Upper lobe of left lung (tissue), 6 donors: Measurements from ENCODE around the gene DRAXIN. TPM values are rescaled to one million over a fixed set of nuclear protein-coding genes. Genes with fewer than 3 reads are reported as not detected.

Experiments used
- ATAC-seq, 2 donors: fragments of 200-7000 bp; cut with Tn5 transposase; one replicate each; pipeline ENCODE4 v1.9.1; 2022; ENCODE audit warnings: mild to moderate bottlenecking in 2 of 2, moderate library complexity in 2 of 2; ENCODE audit not compliant: low FRiP score in 2 of 2
- DNase-seq, 2 donors: peaks; one replicate each; pipeline ENCODE4 v3.0.0-alpha.2; 2019 to 2020
- H3K27ac ChIP-seq, 4 donors: fragments of 200-600 bp; sonication (generic); one replicate each; pipeline ENCODE4 v1.5.1; 2016 to 2019
- H3K27me3 ChIP-seq, 4 donors: fragments of 200-600 bp; sonication (generic); one replicate each; pipeline ENCODE4 v1.5.1; 2017 to 2019
- H3K36me3 ChIP-seq, 4 donors: fragments of 200-600 bp; sonication (generic); one replicate each; pipeline ENCODE4 v1.5.1; 2016 to 2019
- H3K4me1 ChIP-seq, 4 donors: fragments of 200-600 bp; sonication (generic); one replicate each; pipeline ENCODE4 v1.5.1; 2018 to 2019
- H3K4me3 ChIP-seq, 4 donors: fragments of 200-600 bp; sonication (generic); one replicate each; pipeline ENCODE4 v1.5.1; 2017 to 2019; ENCODE audit warnings: mild to moderate bottlenecking in 2 of 4, moderate library complexity in 1 of 4
- H3K9me3 ChIP-seq, 4 donors: fragments of 200-600 bp; sonication (generic); one replicate each; pipeline ENCODE4 v1.5.1; 2018 to 2019
- EP300 ChIP-seq, 4 donors: sonication (generic); formaldehyde crosslinking; IDR thresholded peaks; one replicate each; pipeline ENCODE4 v1.5.1; 2017; ENCODE audit warnings: antibody characterized with exemption in 4 of 4, control low read depth in 2 of 4
- POLR2A ChIP-seq, 4 donors: fragments of 450-650 bp; IDR thresholded peaks; one replicate each; pipeline ENCODE4 v1.5.1; 2016 to 2017; ENCODE audit warnings: antibody characterized with exemption in 4 of 4, mild to moderate bottlenecking in 2 of 4
- POLR2AphosphoS5 ChIP-seq, 2 donors: sonication (generic); formaldehyde crosslinking; IDR thresholded peaks; one replicate each; pipeline ENCODE4 v1.5.1; 2017; ENCODE audit warnings: antibody characterized with exemption in 2 of 2
- WGBS, 2 donors: methylation state at CpG; one replicate each; pipeline ENCODE4 v1.1.5; 2017 to 2018; 5-methylcytosine and 5-hydroxymethylcytosine counted together
- total RNA-seq, 6 donors: library from RNA; depleted of rRNA in 4 of 6; stranded (reverse); fragments of >200 nt in 4 of 6; gene quantifications; one replicate each; pipeline versions ENCODE4 v1.1.0 to v1.2.1, GENCODE V29; 2016 to 2021
- TF ChIP-seq, protein P1 (sequence below), 6 experiments: fragments of 450-650 bp in 4 of 6; fragments of 200-600 bp in 2 of 6; sonication (generic) in 2 of 6; IDR thresholded peaks; one replicate each; pipeline ENCODE4 v1.5.1; 2016 to 2019; ENCODE audit warnings: antibody characterized with exemption in 6 of 6
- donor health status: DM: no; HTN: no; CAD: no; lungs with moderate emphysema.
- donor health status: DM: no; HTN: yes; CAD: no; lungs with severe emphysema.

The DRAXIN gene
- total RNA-seq, 6 donors from 2014 or later = 0.11 to 0.17 TPM; not detected in 4

- no peaks in the 10 kb centered on the region for H3K36me3 ChIP-seq
- H3K4me3 ChIP-seq = no peak overlapping the region
- 60 to 71% methylated on average over 8 of the region's 8 CpGs for WGBS, 2 donors
- TF ChIP-seq, protein P1, sequence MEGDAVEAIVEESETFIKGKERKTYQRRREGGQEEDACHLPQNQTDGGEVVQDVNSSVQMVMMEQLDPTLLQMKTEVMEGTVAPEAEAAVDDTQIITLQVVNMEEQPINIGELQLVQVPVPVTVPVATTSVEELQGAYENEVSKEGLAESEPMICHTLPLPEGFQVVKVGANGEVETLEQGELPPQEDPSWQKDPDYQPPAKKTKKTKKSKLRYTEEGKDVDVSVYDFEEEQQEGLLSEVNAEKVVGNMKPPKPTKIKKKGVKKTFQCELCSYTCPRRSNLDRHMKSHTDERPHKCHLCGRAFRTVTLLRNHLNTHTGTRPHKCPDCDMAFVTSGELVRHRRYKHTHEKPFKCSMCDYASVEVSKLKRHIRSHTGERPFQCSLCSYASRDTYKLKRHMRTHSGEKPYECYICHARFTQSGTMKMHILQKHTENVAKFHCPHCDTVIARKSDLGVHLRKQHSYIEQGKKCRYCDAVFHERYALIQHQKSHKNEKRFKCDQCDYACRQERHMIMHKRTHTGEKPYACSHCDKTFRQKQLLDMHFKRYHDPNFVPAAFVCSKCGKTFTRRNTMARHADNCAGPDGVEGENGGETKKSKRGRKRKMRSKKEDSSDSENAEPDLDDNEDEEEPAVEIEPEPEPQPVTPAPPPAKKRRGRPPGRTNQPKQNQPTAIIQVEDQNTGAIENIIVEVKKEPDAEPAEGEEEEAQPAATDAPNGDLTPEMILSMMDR (IDR thresholded peaks at IDR 0.05) = no peak
- no peak for TF ChIP-seq EP300 (IDR thresholded peaks at IDR 0.05)
- no peak for TF ChIP-seq POLR2A (IDR thresholded peaks at IDR 0.05)
- TF ChIP-seq POLR2AphosphoS5 (IDR thresholded peaks at IDR 0.05) = no peak
- H3K4me1 ChIP-seq = peaks cover 0 to 6% (median 0%) of the 10 kb centered on the region in 4 donors
- DNase-seq (no peak), ATAC-seq (no peak)
- no peak overlapping the region for H3K27ac ChIP-seq
- peaks cover 0 to 9% (median 0%) of the 10 kb centered on the region in 4 donors for H3K27me3 ChIP-seq
- no peaks in the 10 kb centered on the region for H3K9me3 ChIP-seq
Observed at GRCh38 chr1:11703357-11704193, 12.1 kb downstream of the DRAXIN start.

DNA sequence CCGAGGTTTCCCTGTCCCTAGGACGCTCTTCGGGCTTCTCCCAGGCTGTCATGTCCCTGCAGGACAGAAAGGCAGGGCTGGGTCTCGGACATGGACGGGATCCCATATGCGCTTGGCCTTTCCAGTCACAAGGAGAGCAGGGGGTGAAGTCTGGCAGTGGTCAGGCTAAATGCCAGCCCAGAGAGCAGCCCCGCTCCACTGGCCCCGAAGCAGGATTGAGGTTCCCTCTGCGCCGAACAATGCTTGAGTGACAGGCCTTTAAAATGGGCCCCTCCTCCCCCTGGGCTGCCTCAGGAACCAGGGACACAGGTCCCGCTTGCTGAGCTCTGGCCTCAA, 12.7 kb downstream of the DRAXIN start:
- H3K4me1 ChIP-seq = peaks cover 0 to 6% (median 0%) of the 10 kb centered on the region in 4 donors
- no peak overlapping the region for H3K4me3 ChIP-seq
- no peak overlapping the region for H3K27ac ChIP-seq
- 58 to 71% methylated on average over 11 of the region's 11 CpGs for WGBS, 2 donors
- ATAC-seq (no peak), DNase-seq (no peak)
- no peaks in the 10 kb centered on the region for H3K36me3 ChIP-seq
- no peaks in the 10 kb centered on the region for H3K9me3 ChIP-seq
- peaks cover 0 to 9% (median 0%) of the 10 kb centered on the region in 4 donors for H3K27me3 ChIP-seq
- TF ChIP-seq POLR2AphosphoS5 (IDR thresholded peaks at IDR 0.05) (no peak), POLR2A (IDR thresholded peaks at IDR 0.05) (no peak), EP300 (IDR thresholded peaks at IDR 0.05) (no peak)
- TF ChIP-seq, protein P1 (IDR thresholded peaks at IDR 0.05) = no peak

DNA sequence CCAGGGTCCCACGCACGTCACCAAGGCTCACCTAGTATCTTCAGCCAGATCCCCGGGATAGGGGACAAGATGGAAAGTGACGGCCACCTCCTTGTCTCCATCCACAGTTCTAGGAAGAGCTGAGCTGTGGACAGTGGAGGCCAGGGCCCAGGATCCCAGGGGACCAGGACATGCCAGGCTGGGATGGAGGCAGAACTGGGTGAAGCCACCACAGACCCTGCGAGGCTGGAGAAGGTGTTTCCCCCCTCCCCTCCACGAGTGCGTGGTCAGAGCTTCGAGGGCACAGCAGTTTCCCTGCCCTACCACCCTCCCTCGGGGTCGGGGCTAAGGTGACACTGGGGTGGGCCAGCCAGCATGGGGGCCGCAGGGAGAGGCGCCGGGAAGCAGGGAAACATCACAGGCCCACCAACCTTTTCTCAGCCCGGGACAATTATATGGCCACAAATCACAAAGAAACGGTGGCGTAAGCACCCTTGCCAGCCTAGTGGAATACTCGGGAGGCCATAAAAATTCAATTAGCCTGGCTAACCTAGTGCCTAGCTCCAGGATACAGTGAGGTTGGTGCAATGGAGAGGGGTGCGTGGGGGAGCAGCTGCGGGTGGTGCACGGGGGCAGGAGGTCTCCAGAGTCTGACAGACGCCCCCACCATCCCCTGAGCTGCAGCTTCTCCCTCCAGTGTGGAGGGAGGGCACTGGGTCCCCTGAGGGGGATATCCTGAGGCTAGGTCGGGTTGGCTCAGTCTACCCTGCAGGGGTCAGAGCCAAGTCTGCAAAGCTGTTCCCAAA, 13.4 kb downstream of the DRAXIN start:
- TF ChIP-seq EP300 (IDR thresholded peaks at IDR 0.05) = no peak
- TF ChIP-seq POLR2AphosphoS5 (IDR thresholded peaks at IDR 0.05) = no peak
- H3K4me1 ChIP-seq = peaks cover 0 to 6% (median 0%) of the 10 kb centered on the region in 4 donors
- H3K9me3 ChIP-seq = no peaks in the 10 kb centered on the region
- WGBS, 2 donors = 62 to 80% methylated on average over 13 to 22 of the region's 22 CpGs
- H3K36me3 ChIP-seq = no peaks in the 10 kb centered on the region
- no peak overlapping the region for H3K27ac ChIP-seq
- no peak for ATAC-seq
- DNase-seq = no peak
- H3K27me3 ChIP-seq = peaks cover 0 to 9% (median 0%) of the 10 kb centered on the region in 4 donors
- no peak overlapping the region for H3K4me3 ChIP-seq

DNA sequence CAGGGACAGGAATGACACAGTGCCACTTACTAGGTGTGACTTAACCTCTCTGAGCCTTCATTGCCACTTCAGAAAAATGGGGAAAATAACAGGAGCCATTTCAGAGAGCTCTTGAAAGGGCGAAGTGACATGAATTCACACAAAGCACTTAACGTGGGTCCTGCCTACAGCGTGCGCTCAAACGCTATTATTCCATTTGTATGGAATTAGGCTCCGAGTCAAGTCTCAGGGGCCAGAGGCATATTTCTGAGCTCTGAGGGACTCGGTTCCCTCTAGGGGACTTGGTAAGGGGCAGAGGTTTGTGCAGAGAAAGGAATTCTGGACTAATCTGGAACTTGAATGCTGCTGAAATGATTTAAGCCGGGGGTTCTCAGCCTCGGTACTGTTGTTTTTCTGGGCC, 14.1 kb downstream of the DRAXIN start:
- Histone ChIP-seq H3K27ac (no peak overlapping the region), H3K27me3 (peaks cover 0 to 6% (median 0%) of the 10 kb centered on the region in 4 donors), H3K36me3 (no peaks in the 10 kb centered on the region), H3K9me3 (no peaks in the 10 kb centered on the region), H3K4me1 (peaks cover 0 to 6% (median 0%) of the 10 kb centered on the region in 4 donors), H3K4me3 (no peak overlapping the region)
- 82 to 86% methylated on average over 9 of the region's 9 CpGs for WGBS, 2 donors
- ATAC-seq (no peak), DNase-seq (no peak)
- TF ChIP-seq POLR2A (IDR thresholded peaks at IDR 0.05) (no peak), EP300 (IDR thresholded peaks at IDR 0.05) (no peak)
- TF ChIP-seq, protein P1 (IDR thresholded peaks at IDR 0.05) = no peak

DNA sequence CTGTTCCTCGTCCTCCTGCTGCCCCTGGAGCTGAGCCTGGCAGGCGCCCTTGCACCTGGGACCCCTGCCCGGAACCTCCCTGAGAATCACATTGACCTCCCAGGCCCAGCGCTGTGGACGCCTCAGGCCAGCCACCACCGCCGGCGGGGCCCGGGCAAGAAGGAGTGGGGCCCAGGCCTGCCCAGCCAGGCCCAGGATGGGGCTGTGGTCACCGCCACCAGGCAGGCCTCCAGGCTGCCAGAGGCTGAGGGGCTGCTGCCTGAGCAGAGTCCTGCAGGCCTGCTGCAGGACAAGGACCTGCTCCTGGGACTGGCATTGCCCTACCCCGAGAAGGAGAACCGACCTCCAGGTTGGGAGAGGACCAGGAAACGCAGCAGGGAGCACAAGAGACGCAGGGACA, 14.8 kb downstream of the DRAXIN start:
- Histone ChIP-seq H3K27me3 (no peaks in the 10 kb centered on the region), H3K4me1 (peaks cover 0 to 6% (median 0%) of the 10 kb centered on the region in 4 donors), H3K36me3 (no peaks in the 10 kb centered on the region), H3K27ac (no peak overlapping the region), H3K4me3 (no peak overlapping the region), H3K9me3 (no peaks in the 10 kb centered on the region)
- 84 to 91% methylated on average over 4 to 13 of the region's 14 CpGs for WGBS, 2 donors
- TF ChIP-seq EP300 (IDR thresholded peaks at IDR 0.05) = no peak
- TF ChIP-seq POLR2AphosphoS5 (IDR thresholded peaks at IDR 0.05) = no peak
- TF ChIP-seq, protein P1 (IDR thresholded peaks at IDR 0.05) = no peak
- no peak for TF ChIP-seq POLR2A (IDR thresholded peaks at IDR 0.05)
- DNase-seq (no peak), ATAC-seq (no peak)
